Stimulated activated CD4-positive, alpha-beta T cell treated with anti-CD3 and anti-CD28 coated beads, Interleukin-15, amount 100 ng/mL, for 1 hour (primary cell): ENCODE results near the gene MICOS13.

Source experiments
- DNase-seq, 2 donors: peaks; one replicate each; pipeline ENCODE4 v3.0.0-alpha.2; 2020; ENCODE audit warnings: low read depth in 1 of 2, low spot score in 1 of 2

Gene MICOS13

DNA sequence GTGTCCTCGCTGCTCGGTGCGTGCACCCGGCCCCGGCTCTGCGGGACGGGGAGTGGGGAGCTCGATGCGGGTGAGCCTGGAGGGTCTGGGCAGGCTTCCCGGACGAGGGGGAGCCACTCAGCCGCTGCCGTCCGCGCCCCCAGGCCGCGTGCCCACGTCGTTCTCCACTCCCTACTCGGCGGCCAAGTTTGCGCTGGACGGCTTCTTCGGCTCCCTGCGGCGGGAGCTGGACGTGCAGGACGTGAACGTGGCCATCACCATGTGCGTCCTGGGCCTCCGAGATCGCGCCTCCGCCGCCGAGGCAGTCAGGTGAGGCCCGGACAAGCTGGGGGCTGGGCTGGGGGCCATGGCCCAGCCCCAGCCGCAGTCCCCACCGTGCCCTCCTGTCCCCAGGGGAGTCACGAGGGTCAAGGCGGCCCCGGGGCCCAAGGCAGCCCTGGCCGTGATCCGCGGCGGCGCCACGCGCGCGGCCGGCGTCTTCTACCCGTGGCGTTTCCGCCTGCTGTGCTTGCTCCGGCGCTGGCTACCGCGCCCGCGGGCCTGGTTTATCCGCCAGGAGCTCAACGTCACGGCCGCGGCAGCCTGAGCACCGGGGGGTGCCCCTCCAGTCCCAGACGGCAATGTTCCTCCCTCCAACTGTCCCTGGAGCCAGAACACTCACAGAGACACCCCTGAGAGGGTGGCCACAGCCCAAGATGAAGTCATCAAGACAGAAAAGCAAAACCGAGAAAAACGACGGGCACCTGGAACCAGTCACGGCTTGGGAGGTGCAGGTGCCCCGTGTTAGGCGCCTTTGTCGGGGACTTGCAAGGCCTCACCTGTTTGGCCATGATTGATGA, 7.3 kb upstream of the MICOS13 start:
- no peak for DNase-seq

DNA sequence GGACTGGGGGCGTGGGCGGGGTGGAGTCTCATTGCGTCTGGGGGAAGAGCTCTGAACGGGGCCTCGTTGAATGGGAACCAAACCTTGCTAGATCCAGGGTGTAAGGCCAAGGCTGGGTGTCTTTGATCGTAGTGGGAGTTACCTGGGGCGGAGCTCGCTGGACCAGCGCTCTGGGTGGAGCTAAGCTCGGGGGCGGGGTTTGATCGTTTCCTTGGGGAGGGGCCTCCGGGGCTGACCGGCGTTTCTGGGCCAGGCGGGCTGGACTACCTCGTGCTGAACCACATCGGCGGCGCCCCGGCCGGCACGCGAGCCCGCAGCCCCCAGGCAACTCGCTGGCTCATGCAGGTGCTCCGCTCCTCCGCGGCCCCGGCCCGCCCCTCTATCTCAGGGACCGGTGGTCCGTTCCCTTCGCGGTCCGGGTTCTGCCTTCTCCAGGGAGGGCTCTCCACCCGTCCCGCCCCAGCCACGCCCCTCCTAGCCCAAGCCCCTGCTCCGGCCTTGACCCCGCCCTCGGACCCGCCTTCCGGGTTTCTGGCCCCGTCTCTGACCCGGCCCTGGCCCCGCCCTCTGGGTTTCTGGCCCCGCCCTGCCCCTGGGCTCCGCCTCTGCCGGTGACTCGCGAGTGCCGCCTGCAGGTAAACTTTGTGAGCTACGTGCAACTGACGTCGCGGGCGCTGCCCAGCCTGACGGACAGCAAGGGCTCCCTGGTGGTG, 6.5 kb upstream of the MICOS13 start:
- DNase-seq, result peak; percentile 86 to 99

DNA sequence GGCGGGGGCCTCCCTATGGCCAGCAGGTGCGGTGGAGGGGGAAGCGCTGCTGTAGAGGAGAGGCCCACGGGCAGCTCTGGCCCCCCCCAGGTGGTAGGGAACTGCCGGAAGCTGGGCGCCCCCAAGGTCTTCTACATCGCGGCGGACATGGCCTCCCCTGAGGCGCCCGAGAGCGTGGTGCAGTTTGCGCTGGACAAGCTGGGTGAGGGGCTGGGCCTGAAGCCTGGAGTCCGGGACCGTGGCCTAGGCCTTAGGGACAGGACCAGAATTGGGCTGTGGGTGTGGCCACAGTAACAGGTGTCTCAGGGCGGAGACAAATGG, 6.0 kb upstream of the MICOS13 start:
- DNase-seq, result no peak

DNA sequence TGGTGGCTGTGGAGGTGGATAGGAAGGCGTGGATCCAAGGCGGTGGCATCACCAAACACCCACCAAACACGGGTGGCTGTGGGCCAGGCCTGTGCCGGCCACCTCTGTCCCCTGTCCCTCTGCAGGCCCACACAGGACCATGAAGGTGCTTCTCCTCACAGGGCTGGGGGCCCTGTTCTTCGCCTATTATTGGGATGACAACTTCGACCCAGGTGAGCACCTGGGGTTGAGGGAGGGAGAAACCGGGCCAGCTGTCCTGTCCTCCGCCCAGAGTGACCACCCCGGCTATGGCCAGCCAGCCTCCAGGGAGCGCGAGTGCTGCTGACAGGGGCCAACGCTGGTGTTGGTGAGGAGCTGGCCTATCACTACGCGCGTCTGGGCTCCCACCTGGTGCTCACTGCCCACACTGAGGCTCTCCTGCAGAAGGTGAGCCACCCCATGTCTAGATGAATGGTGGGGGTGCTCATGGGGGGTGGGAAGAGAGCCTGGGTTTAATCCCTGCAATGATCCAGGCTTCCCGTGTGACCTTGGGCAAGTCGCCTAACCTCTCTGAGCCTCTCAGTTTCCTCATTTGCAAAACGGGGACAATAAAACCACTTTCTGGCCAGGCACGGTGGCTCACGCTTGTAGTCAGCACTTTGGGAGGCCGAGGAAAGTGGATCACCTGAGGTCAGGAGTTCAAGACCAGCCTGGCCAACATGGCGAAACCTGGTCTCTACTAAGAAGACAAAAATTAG, 4.5 kb upstream of the MICOS13 start:
- no peak for DNase-seq

DNA sequence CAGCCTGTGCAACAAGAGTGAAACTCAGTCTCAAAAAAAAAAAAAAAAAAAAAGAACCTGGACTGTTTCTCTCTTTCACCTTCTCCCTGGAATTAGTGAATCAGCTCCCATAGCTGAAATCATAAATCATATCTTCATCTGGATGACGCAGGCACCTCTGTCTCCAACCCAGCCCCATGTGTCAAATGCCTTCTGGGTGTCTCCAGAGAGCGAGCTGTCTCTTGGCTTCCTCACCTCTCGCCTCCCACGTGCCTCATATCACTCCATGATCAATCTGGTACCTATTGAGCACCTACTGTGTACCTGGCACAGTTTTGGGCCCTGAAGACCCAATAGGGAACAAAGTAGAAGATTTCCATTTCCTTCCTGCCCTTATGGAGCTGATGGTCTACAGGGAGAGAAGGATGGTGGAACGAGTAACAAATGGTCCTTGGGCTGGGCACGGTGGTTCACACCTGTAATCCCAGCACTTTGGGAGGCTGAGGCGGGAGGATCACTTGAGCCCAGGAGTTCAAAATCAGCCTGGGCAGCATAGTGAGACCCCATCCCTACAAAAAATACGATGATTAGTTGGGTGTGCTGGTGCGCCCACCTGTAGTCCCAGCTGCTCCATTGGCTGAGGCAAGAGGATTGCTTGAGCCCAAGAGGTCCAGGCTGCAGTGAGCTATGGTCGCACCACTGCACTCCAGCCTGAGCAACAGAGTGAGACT, 3.0 kb upstream of the MICOS13 start:
- DNase-seq, result no peak

DNA sequence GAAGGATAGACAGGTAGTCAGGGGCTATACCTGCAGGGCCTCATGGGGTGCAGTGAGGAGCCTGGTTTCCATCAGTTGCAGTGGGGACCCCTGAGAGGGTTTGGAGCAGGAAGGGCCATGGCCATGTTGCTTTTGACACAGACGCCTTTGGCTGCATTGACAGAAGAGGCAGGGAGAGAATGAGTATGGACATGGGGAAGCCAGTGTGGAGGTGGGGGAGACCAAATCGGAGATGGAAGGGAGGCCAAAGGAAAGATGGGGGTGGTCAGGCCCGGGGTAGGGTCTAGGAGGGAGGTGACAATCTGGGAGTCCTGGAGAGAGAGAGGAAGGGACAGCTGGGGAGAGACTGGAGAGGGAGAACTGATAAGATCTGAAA, 1.8 kb upstream of the MICOS13 start:
- DNase-seq, result no peak

DNA sequence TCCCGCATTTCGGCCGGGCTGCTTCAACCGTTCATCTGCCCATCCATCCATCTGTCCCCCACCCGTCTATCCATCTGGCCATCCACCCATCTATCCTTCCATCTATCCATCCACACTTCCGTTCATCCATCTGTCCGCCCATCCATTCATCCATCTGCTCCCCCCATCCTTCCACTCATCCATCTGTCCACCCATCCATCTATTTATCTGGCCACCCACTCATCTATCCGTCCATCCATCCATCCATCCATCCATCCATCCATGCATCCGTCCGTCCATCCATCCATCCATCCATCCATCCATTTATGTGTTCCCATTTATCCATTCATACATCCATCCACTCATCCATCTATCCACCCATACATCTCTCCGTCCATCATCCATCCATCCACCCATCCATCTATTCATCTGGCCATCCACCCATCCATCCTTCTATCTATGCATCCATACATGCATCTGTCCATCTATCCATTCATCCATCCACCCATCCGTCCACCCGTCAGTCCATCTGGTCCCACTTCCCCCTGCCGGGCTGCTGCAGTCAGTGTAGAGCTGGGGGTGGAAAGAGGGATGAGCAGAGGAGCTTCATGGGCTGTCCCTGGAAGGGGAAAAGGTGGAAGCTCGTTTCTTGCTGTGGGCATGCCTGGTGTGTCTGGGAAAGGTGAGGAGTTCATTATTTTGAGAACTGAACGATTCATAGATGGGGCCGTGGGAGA, 1.2 kb upstream of the MICOS13 start:
- no peak for DNase-seq

DNA sequence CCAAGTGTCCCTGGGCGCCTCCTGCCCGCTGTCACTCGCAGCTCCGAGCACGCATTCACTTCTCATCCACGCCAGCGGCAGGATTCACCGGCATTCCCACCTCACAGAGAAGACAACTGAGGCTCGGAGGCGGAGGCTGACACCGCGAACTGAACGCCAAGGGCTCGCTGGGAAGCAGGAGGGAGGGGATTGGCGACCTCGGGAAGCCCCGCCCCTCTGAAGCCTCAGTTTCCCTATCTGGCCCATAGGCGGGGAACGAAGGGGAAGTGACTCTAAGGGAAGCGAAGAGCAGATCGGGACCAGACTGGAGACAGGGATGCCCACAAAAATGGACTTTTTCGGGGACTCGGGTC, 256 bp downstream of the MICOS13 start:
- DNase-seq, result no peak

DNA sequence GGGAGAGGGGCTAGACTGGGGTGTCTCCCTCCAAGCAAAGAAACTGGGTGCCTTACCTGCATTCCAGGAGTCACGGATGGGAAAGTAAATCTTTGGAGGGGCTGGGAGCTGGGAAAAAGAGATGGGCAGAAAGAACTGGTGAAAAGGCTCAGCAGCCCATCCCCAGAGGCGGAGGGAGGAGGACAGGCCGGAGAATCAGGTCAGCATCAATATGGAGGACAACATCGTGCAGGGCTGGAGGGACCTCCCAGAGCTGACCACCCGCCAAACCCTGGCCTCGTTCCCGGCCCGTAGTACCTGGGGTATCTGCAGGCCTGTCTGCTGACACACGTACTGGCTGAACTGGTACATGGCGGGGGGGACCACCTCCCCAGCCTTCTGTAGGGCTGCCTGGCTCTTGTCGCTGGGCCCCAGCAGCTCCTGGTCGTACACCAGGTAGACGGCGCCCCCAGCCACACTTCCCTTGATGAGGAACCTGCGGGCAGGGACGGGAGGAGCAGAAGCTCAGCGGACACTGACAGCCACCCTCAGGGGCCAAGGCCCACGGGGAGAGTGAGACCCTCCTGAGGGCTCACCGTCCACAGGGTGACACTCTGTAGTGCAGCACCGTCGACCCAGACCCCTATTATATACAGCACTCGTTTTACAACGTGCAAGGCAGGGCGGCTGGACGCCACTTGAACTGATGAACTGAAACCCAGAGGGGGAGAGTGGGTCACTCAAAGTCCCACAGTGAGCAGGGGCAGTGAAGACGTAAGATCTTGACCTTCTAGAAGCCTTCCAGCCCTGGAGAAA, 830 bp downstream of the MICOS13 start:
- DNase-seq, result no peak

DNA sequence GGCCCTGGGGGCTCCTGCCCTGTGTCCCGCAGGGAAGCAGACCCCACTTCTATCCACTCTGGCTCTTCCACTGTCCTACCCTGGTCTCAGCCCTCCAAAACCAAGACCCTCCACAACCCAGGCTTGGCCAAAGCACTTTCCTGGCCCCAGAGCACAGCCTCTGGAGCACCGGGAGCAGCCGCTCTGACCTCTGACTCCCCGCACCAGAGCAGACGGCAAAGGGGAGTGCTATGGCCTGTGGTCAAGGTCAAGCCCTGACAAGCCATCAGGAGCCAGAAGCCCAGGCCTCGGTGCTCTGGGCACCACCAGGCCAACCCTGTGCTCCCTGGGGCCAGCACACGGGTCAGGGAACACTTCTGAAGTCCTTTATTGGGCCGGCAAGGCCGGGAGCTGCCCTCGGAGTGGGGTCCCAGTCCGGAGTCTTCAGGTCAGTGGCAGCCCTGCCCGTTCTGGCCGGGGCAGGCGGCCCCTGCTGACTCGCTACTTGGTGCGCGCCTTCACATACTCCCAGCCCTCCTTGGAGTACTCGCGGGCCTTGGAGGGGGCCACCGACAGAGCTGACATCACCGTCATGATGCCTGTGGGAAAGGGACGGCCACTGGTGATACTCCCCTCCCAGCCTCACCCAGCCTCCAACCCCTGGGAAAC, 2.1 kb downstream of the MICOS13 start:
- no peak for DNase-seq

DNA sequence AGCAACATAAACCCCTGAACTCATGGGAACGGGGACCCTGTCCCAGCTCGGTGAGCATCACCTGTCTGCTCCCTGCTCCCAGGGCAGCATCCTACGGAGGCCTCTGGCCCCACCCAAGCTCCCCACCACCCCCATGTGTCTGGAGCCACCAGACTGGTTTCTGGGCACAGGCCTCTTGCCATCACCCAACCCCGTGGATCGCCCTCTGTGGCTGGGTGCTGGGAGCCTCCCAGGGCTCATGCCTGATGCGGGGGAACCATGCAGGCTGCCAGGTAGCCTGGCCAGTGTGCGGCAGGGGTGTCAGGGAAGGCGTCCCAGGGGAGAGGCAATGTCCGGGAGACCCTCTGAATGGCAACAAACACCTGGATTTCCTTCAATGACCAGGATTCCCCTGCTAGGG, 2.7 kb downstream of the MICOS13 start:
- DNase-seq, result no peak

DNA sequence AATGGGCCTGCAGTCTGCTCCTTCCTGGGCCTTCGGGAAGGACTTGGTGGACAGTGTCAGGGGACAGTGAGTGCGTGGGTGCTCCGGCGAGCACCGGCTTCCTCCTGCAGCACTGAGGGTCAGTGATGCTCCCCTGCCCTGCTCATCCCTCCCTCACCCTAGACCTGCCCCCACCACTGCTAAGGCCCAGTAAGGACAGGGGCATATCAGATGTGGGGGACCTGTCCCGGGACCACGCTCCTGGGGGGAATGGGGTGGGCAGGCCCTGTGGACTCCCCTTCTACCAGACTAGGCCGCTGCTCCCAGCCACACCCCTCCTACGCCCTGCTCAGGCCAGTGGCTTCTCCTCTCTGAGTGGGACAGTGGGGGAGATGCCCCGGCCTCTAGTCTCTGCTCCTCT, 3.2 kb downstream of the MICOS13 start:
- no peak for DNase-seq

DNA sequence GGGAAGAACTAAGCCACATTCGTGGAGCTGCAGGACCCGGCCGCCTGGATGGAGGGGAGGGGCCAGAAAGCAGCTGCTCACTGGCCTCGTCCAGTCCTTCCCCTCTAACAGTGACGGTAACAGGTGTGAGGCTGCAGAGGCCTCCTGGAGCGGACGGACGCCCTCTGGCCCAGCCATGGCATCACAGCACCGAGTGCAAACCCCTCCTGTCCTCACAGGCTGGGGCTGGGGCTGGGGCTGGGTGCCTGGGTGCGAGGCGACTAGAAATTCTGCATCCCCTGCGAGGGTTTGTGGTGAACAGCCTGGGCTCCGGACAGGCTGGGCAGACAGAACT, 3.6 kb downstream of the MICOS13 start:
- no peak for DNase-seq

DNA sequence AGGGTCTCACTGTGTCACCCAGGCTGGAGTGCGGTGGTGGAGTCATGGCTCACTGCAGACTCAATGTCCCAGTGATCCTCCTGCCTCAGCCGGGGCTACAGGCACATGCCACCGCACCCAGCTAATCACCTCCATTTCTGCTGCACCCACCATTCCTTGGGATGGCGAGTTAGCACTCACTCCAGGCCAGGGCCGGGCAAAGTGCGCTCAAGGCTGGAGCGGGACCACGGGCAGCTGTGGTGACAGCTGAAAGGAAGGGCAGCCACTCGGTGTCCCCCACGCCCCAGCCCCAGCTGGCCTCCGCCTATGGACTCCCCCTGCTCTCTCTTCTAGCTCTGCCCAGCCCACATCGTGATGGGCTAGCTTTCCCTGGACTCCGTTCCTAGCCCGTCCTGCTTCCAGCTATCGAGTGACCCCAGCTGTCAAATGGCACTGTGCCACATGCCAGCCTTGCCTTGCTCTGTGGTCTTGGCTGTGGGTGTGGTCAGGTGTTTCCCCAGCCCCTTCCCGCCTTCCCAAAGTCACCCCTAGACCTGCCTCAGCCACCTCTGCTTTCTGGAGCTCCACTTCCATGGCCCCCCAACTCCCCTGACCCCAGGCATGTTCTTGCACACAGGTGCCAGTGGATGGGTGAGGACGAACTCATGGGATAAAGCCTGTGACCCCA, 4.1 kb downstream of the MICOS13 start:
- DNase-seq, result no peak

DNA sequence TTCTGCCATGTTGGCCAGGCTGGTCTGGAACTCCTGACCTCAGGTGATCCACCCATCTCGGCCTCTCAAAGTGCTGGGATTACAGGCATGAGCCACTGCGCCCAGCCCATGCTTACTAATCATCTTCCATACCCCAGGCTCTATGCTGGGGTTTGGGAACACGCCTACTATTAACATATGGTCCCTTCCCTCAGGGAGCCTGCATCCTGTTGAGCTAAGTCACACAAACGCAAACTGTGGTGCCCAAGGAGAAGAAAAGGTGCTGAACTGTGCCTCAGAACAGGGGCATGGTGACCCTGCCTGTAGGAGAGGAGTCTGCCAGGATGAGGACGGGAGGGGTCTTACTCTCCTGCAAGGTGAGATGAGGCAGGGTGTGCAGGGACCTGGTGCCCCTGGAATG, 5.6 kb downstream of the MICOS13 start:
- no peak for DNase-seq

DNA sequence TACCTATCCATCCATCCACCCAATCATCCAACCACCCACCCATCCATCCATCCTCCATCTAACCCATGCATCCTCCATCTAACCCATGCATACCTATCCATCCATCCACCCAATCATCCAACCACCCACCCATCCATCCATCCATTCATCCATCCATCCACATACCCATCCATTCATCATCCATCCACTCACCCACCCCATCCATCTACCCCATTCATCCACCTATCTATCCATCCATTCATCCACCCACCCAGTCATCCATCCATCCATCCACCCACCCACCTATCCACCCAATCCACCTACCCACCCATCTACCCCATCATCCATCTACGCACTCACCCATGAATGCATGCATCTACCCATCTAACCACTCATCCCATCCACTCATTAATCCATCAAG, 6.6 kb downstream of the MICOS13 start:
- DNase-seq, result no peak

DNA sequence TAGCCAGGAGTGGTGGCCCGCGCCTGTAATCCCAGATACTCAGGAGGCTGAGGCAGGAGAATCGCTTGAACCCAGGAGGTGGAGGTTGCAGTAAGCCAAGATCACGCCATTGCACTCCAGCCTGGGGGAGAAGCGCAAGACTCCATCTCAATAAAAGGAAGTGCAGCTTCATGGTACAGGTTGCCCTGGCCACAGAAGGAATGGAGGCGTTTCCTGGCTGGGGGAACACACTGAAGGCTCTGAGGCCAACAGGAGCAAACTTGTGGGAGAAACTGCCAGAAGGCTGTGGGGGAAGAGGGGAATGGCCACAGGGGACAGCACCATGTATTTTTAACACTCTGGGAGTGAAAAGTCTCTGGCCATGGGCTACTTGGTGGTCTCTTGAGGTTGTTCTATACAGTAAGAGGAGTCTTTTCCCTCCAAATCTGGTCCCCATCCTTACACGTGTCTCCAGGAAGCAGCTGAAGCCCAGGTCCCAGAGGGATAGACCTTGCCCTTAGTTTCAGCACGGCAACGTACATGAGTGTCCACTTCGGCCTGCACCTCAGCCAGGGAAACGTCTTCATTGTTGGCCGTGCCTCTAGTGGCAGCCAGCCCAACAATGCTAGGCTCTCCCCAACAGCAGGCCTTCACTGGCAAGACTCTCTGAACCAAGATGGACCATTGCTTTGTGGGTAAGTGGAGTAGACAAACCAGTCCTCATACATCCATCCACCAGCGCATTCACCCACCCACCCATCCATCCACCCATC, 7.4 kb downstream of the MICOS13 start:
- DNase-seq, result no peak

DNA sequence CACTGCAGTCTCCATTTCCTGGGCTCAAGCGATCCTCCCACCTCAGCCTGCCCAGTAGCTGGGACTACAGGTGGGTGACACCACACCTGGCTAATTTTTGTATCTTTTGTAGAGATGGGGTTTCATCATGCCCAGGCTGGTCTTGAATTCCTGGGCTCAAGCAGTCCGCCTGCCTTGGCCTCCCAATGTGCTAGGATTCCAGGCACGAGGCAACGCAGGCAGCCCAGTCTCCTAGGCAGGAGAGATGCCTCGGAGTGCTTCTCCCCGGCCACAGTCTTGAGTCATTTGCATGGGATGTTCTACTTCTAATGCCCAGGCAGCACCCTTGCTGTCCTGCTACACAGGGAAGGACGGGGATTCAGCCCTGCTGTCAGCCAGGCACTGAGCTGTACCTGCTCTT, 8.7 kb downstream of the MICOS13 start:
- DNase-seq, result no peak

DNA sequence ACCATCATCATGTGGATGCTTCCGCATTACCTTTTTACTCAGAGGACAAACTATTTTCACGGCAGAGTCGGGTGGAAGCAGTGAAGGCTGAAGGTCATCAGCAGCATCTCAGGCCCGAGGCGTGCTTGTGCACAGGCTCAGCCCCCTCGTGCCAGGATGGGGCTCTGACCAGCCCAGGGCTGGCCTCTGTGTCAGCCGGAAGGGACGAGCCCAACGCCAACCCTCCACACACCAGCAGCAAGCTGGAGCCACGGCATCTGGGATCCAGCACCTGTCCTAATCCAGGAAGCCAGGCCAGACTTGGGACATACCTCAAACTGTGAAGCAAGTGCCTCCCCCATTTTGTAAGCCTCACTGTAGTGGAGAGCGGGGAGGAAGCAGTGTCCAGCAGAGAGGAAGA, 11.1 kb downstream of the MICOS13 start:
- DNase-seq, result no peak
